OCI-LY7 (cell line): Measurements from ENCODE around the gene AK5.

ENCODE experiments used
- CTCF ChIP-seq: fragments of 200-600 bp; sonication (generic); conservative IDR thresholded peaks from 2 replicates; pipeline ENCODE4 v1.5.1; 2014; ENCODE audit warnings: mild to moderate bottlenecking, antibody characterized with exemption, low read length, moderate library complexity, mixed read lengths
- EZH2phosphoT487 ChIP-seq: fragments of 200-600 bp; sonication (generic); IDR thresholded peaks from 2 replicates; pipeline ENCODE4 v1.6.1; 2018; ENCODE audit warnings: low read depth, borderline replicate concordance, mild to moderate bottlenecking, mixed run types, antibody characterized with exemption, low read length, moderate library complexity, mixed read lengths

- no peak for TF ChIP-seq CTCF
- no peak for TF ChIP-seq EZH2phosphoT487
Observed at GRCh38 chr1:77447669-77448068, 165.8 kb downstream of the AK5 start.
